ENCODE data around the gene XRN2.
"Not testable (repeated sequence)": the region's sequence is repeated elsewhere in the genome, so short reads cannot be mapped to it uniquely, and the experiment has no call there.

Gene XRN2

DNA sequence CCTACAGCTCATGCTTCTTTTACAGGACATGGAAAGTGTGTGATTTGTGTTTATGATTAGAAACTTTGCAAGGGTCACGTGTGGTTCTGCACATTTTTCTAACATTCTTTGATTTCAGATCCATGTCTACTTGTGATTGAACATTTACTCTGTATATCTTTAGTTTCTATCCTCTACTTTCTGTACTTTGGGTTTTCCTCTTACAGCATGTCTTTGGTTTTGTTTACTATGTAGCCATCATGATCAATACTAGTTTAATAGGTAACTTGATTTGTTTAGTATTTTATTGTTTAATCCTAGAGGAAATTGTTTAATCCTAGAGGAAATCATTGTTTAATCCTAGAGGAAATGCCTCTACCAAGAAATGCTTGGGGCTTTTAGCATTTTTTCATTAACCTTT lies 41.8 kb downstream of the XRN2 start:
- DNase-seq (ENCODE audit: low spot score) = no peak

DNA sequence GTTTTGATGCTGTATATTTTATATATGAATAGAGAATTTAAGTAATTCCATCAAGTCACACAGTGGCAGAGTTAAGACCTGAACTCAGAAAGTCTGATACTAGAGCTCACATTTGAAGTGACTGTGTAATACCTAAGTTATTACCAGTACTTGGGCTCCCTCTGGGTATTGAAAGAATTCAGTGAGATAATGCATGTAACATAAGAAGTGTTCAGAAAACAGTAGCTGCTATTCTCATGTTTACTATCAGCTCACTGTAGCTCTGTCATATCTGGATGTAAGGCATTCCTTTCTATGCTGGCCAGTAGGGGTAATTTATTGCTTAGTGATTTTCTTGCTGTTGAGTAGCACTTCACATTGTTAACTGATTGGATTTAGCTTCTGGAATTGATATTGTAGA lies 49.6 kb downstream of the XRN2 start:
- no peak for DNase-seq (ENCODE audit: low spot score)

DNA sequence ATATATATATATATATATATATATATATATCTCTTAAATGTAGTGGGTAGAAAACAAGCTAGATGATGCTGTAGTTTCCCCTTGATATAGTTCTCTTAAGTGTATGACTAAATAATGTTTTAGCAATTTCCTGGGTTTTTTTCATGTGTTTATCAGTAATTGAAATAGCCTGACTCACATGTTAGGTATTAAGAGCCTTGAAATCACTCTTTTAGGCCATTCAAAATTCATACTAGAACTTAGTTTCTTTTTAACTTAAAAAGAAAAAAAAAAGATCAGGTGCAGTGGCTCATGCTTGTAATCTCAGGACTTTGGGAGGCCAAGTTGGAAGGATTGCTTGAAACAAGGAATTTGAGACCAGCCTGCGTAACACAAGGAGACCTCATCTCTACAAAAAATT lies 50.1 kb downstream of the XRN2 start:
- DNase-seq (ENCODE audit: low spot score) = no peak

DNA sequence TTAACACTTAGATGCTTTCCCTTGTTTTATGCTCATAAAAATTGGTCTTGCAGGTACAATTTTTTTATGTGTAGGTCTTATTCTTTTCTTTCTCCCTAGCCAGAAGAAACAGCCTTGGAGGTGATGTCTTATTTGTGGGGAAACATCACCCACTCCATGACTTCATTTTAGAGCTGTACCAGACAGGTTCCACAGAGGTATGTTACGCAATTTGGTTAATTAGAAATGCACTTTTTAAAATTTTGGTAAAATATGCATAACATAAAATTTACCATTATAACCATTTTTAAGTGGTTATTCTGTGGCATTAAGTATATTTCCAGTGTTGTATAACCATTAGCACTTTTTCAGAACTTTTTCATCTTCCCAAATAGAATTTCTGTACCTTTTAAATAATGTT lies 52.9 kb downstream of the XRN2 start:
- no peak for DNase-seq (ENCODE audit: low spot score)

DNA sequence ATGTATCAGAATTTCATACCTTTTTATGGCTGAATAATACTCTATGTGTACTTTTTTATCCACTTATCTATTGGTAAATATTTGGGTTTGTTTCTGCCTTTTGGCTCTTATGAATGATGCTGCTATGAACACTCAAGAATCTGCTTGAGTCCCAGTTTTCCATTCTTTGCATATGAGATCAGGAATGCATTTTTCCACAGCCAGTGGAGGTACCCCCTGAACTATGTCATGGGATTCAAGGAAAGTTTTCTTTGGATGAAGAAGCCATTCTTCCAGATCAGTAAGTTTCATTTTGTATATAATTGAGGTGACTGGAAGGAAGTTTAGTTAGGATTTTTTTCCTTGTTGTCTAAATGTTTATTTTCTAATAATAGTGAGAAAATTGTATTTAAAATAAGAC lies 53.3 kb downstream of the XRN2 start:
- DNase-seq (ENCODE audit: low spot score) = no peak

DNA sequence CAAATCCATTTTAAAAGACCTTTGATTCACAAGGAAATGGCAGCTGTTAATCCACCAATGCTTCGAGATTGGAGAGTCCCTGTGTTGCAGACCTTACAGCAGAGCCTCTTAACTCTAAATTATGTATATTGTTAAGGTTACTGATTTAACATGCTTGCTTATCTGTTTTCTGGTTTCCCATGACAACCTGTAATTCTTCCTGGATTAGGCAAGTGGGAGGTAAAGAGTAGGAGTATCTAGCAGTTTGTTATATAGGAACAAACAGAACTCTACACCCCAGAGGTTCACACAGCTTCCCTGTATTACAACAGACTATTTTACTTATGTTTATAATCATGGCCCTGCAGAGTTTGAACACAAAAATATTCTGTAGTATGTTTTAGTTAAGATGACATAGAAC lies 54.7 kb downstream of the XRN2 start:
- no peak for DNase-seq (ENCODE audit: low spot score)

DNA sequence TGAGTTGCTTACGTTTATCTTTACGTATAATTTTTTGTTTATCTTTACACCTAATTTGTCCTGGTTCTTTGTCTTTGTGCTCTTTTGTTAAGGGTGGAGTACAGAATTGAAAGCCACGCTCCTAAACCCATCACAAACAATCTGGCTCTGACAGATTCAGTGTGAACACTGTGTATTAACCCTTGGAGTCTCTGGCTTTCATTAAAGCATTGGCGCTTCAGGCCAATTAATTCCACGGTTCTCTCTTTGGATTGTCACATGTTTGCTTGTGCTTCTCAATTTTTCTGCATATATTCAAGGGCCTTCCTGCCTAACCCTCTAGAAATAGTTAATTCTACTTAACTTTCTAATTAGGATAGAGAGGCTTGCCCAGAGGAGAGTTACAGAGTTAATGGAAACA lies 55.6 kb downstream of the XRN2 start:
- DNase-seq (ENCODE audit: low spot score) = no peak

DNA sequence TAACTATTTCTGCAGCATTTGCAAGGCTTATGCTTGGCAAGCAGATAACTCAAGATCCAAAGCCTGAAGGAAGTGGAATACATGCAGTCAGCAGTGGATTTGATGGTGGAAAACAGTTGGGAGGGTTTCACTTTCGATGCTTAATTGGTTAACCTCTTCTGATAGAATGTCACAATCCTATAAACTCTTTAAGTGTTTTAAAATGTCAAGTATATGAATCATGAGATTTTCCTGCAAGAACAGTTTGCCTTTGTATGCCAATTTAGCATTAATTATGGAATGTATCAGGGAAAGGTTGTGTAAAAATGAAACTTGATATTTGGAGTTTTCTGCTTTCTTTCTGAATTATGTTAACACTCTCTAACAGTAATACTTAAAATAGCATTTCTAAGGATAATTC lies 57.6 kb downstream of the XRN2 start:
- DNase-seq (ENCODE audit: low spot score) = no peak

DNA sequence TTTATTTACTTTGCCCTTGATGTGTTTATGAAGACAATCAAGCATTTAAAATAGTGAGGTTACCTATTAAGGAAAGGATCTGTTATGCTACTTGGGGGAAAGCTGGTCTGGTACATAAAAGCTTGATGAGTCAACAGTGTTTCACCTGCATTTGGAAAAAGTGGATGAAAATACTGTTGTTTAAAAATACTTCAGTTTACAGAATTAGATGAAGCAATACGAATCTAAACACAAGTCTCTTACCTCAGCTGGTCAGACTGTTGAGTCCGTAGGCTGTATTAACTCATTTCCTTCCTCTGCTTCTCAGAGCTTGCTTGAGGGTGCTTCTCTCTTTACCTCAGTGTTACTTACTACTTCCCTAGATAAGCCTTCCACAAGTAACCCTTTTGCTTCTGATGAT lies 58.1 kb downstream of the XRN2 start:
- DNase-seq (ENCODE audit: low spot score) = no peak

DNA sequence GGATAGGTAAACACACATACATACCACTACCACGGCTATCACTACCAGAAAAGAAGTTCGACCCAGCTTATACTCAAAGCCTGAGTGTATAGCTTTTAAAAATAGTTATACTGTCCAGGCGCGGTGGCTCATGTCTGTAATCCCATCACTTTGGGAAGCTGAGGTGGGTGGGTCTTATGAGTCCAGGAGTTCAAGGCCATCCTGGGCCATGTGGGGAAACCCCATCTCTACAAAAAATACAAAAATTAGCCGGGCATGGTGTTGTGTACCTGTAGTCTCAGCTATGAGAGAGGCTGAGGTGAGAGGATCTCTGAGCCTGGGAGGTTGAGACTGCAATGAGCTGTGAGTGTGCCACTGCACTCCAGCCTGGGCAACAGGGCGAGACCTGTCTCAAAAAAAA lies 61.3 kb downstream of the XRN2 start:
- no peak for DNase-seq (ENCODE audit: low spot score)

DNA sequence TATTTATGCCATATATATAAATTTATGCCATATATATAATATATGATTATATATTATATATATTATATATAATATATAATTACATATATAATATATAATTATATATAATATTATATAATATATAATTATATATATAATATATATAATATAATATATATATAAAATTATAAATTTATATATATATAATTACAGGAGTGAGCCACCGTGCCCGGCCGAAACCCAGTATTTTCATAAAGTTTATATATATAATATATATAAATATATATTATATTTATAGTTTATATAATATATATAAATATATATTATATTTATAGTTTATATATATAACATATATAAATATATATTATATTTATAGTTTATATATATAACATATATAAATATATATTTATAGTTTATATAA lies 62.6 kb downstream of the XRN2 start:
- DNase-seq (ENCODE audit: low spot score) = no peak

DNA sequence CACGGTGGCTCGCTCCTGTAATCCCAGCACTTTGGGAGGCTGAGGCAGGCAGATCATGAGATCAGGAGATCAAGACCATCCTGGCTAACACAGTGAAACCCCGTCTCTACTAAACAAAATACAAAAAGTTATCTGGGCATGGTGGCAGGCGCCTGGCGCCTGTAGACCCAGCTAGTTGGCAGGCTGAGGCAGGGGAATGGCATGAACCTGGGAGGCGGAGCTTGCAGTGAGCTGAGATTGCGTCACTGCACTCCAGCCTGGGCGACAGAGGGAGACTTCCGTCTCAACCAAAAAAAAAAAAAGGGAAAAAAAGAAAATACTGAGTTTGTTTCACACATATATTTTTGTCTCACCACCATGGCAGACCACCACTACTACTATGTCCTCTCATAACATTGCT lies 63.1 kb downstream of the XRN2 start:
- not testable (repeated sequence) for DNase-seq (ENCODE audit: low spot score)

DNA sequence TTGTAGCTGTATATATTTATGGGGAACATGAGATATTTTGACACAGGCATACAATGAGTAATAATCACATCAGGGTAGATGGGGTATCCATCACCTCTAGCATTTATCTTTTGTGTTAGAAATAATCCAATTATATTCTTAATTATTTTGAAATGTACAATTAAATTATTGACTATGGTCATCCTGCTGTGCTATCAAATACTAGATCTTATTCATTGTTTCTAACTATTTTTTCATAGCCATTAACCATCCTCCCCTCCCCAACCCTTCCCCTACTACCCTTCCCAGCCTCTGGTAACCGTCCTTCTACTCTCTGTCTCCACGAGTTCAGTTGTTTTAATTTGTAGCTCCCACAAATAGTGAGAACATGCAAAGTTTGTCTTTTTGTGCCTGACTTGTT lies 65.7 kb downstream of the XRN2 start:
- no peak for DNase-seq (ENCODE audit: low spot score)

DNA sequence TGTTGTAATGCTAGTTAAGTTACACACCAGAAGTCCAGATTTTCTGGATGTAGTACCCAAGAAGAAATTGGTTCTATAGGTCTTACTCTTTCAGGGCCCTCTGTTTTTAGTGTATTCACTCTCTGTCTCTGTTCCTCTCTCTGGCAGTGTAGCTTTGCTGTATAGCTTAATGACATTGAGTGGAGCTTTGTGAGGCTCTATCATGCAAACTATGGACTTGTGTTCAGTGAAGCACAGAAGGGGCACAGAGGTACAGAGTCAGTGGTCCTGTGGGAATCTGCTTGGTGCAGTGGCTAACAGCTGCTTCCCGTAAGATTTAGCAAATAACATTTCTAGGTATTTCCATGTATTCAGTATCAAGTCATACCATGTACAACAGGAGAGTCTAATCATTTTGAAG lies 68.1 kb downstream of the XRN2 start:
- no peak for DNase-seq (ENCODE audit: low spot score)

DNA sequence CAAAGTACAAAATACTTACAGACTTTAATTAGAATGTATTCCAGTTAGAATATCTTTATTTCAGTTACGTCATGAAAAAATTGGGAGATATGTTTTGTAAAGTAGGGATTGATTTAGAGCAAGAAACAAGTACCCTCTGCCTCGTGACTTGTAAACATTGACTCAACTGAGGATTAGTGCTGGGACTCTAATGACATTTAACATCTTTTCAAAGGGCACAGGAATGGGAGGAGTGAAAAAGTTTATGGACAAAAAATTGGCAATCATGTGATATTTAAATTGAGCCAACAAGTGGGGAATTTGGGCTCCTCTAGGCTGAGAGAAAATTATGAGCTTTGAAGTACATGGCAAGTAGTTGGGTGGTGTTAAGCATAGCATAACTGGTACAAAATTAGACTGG lies 68.9 kb downstream of the XRN2 start:
- DNase-seq (ENCODE audit: low spot score) = no peak

DNA sequence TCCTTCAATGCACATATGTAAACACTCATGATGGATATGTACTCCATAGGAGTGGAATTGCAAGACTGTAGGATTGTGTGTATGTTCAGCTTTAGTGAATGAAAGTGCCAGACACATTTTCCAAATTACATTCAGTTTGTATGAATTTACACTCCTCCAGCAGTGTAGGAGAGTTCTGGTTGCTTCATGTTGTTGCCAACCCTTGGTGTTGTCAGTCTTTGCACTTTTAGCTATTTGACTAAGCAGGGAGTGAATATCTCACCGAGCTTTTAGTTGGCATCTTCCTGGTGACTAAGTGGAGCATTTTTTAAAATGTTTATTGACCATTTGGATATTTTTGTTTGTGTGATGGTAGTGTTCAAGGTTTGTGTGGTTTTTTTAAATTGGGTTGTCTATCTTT lies 70.3 kb downstream of the XRN2 start:
- DNase-seq (ENCODE audit: low spot score) = no peak

DNA sequence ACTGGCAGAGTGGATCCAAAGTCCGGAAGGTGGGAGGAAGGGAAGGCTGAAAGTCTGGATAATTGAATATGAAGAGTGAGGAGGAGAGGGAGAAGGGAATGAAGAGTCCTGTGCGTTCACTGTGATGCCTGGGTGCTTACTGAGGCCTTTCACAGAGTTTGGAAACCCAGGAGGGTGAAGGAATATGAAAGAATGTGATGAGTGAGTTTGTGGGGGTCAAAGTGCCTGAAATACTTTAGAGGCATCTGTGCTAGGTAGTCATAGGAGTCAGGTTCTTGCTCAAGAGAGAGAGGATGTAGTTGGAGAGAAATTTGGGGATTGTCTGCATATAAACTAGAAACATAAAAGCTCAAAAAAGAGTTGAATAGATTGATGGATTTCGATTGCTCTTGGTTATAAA lies 73.5 kb downstream of the XRN2 start:
- DNase-seq (ENCODE audit: low spot score) = no peak

DNA sequence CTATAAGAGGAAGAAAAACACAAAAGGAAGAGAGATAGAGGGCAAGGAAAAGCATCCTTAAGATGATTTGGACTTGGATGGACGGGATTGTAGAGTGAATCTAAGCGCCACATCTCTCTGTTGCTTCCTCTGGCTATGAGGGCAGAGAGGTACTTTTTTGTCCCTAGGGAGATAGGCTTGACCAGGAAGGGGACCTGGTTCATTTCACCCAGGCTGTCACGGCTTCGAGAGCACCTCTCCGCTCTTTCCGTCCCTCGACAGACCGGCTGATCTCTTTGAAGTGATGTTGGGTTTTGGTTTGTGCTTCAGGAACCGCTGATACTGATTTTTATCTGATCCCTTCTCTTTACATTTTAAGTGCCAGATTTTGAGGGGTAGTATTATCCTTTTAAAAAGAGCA lies 74.6 kb downstream of the XRN2 start:
- DNase-seq (ENCODE audit: low spot score) = no peak

DNA sequence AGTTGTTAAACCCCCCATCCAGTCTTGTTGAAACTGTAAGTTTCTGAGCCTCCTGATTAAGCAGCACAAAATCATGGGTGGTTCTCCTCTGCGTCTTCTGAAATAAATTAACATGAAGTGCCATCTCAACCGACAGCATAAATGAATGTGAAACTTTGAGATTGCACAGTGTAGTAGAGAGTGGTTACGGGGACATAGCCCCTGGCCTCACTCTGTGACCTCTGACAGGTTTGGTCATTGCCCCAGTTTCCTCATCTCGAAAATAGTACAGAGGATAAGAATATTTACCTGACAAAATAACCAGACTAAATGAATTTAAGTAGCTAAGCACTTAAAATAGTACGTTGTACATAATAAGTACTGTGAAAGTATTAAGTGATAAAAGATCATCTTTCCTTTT lies 75.1 kb downstream of the XRN2 start:
- no peak for DNase-seq (ENCODE audit: low spot score)

DNA sequence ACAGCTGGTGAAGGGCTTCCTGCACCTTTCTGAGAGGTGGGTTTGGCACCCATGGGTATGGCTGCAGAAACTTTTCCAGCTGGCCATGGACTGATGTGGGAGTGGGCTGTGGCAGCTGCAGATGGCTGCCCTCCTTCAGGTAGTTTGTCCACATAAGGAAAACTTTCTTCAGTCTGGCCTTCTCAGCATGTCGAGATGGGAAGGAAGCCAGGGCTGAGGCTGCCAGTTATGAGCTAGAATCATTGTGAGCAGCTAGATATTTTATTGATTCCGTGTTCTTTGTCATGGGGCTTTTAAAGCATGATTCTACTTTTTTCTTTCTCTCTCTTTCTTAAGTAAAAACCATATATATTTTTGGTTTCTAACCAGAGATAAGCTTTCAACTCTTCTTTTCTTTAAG lies 77.6 kb downstream of the XRN2 start:
- no peak for DNase-seq (ENCODE audit: low spot score)

DNA sequence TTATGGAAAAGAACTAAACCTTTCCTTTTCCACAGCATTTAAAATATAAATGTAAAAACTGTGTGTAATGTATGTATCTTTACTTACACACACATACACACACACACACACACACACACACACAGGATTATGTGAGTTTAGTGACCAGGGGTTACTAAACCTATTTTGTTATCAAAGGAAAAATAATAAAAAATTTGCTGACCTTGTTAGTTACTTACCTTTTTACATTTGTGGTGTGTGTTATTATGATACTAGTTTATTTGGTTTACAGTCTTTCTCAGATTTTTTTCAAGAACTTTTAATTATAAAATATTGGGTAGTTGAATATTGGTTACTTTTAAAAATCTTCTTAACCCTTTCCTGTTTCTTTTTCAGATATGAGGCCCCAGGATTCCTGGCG lies 78.5 kb downstream of the XRN2 start:
- DNase-seq (ENCODE audit: low spot score) = no peak

DNA sequence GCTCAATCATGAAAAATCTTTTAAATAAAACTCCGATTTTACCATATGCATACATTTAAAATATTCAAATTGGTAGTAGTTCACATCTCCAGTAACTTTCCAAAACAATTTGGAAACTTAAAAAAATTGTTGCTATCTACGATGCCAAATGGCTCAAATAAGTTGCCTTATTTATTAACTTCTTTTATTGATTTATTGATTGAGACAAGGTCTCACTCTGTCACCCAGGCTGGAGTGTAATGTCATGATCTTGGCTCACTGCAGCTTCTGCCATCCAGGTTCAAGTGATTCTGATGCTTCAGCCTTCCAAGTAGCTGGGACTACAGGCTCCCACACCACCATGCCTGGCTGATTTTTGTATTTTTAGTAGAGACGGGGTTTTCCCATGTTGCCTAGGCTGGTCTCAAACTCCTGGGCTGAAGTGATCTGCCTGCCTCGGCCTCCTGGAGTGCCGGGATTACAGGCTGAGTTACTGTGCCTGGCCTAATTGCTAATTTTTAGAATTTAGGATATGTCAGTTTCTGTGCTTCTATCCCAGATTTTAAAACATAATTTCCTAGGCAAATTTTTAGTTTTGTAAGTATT lies 81.3 kb downstream of the XRN2 start:
- DNase-seq (ENCODE audit: low spot score) = no peak

DNA sequence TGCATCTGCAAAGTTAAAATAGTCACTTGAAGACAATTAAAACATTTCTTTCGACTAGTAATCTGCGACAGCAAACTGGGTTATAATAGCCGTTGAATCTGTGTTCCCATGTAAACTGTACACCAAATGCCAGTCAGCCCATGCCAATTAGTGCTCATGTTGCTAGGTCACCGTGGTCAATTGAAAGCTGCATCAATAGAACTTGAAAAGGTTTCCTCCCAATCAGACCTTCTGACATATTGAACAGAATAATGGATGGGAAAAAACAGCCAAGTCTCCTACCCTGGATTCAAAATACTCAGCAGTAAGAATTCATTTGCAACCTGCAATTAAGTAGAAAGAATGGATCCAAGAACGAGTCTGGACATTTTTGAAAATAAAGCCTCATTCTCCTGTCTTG lies 83.0 kb downstream of the XRN2 start:
- DNase-seq (ENCODE audit: low spot score) = no peak

DNA sequence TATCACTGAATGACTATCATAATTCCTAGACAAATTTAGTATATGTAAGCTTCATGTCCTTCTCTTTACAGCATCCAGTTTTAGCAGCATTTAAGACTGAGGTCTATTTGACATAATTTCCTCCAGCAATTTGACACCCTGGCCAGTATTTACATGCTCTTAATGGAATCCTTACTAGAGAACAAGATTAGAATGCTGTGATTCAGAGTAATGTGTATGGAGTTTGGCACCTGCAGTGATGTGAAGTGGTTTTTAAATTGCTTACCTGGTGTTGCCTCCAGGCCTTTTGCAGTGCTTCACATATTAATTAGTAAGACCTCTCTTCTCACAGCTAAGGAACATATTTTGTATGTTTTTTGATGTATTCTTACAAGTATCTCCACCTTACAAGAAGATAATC lies 84.4 kb downstream of the XRN2 start:
- DNase-seq (ENCODE audit: low spot score) = no peak

DNA sequence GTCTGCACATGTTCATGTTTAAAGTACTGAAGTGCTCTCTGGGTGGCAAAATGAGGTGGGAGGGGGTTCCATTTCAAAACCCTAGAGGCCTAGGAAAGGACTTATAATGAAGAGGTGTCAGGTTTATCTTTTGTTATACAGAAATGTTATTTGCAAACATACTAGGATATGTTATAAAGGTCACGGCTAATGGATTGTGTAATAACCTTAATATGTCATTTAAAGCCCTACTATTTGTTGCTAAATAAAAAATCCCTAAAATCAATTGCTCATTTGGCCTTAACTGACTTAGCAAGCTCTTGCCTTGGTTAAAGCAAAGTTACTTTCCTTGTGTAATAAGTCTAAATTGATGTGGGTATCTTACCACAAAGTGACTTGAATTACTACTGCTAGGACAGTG lies 85.4 kb downstream of the XRN2 start:
- DNase-seq (ENCODE audit: low spot score) = no peak
